GM12878 (cell line): Measurements from ENCODE around the gene TMEM11. TPM values are rescaled to one million over a fixed set of nuclear protein-coding genes. Genes with fewer than 3 reads are reported as not detected.

ENCODE experiments used
- ATAC-seq: fragments of 200-7000 bp; cut with Tn5 transposase; 3 replicates; pipeline ENCODE4 v1.9.1; 2020; ENCODE audit warnings: mild to moderate bottlenecking, moderate library complexity
- BruUV-seq: library from RNA; stranded (reverse); fragments of 400-500 nt; replicated peaks from 2 replicates; lab custom pipeline; 2021; lab: Mats Ljungman, UMichigan
- CTCF ChIA-PET: fragments of 300-600 bp; sonication (Branson Sonifier 250); formaldehyde crosslinking; extraction: SDS; loops from one replicate; lab custom pipeline; 2021; ENCODE audit warnings: inconsistent platforms; lab: Yijun Ruan, JAX
- POLR2A ChIA-PET: fragments of 350-600 bp; formaldehyde crosslinking; extraction: SDS; loops from one replicate; lab custom pipeline; 2021; ENCODE audit warnings: inconsistent platforms; lab: Charles Lee
- RAD21 ChIA-PET: fragments of 300-600 bp; sonication (Branson Sonifier 250); formaldehyde crosslinking; loops from one replicate; lab custom pipeline; 2023; ENCODE audit warnings: antibody characterized with exemption; ENCODE audit not compliant: unreplicated experiment; lab: Charles Lee
- SMC1A ChIA-PET: fragments of 300-600 bp; sonication (Branson Sonifier 250); formaldehyde crosslinking; loops from one replicate; lab custom pipeline; 2023; ENCODE audit not compliant: unreplicated experiment, uncharacterized antibody; lab: Charles Lee
- DNase-seq: peaks from one replicate; pipeline ENCODE4 v3.0.0-alpha.2; 2011; ENCODE audit warnings: low read depth, low spot score
- FAIRE-seq: peaks from 3 replicates; lab custom pipeline; 2011; peaks lifted over from hg19 to GRCh38; lab: Jason Lieb, UNC
- H2AFZ ChIP-seq: 2 replicates; pipeline ENCODE4 v1.6.0; 2011; ENCODE audit warnings: low read depth, low read length, control low read depth; ENCODE audit not compliant: control insufficient read depth
- H3K27ac ChIP-seq: 2 replicates; pipeline ENCODE4 v1.5.1; 2011; ENCODE audit warnings: control low read depth; ENCODE audit not compliant: control insufficient read depth, insufficient read depth
- H3K27me3 ChIP-seq, 2 experiments: replicated peaks in 1 of 2; 2 replicates each; pipeline versions ENCODE4 v1.6.0 to v1.6.1; 2011; ENCODE audit warnings: low read length in 1 of 2; ENCODE audit not compliant: control insufficient read depth in 2 of 2, insufficient read depth in 2 of 2
- H3K36me3 ChIP-seq, 2 experiments: 2 replicates each; pipeline ENCODE4 v1.5.1; 2011; ENCODE audit warnings: low read length in 1 of 2; ENCODE audit not compliant: control insufficient read depth in 2 of 2, insufficient read depth in 2 of 2
- H3K4me1 ChIP-seq: 2 replicates; pipeline ENCODE4 v1.6.1; 2011; ENCODE audit warnings: mild to moderate bottlenecking, low read length, moderate library complexity, mixed read lengths; ENCODE audit not compliant: control insufficient read depth, insufficient read depth
- H3K4me2 ChIP-seq: 2 replicates; pipeline ENCODE4 v1.6.0; 2011; ENCODE audit warnings: control low read depth; ENCODE audit not compliant: control insufficient read depth, insufficient read depth
- H3K4me3 ChIP-seq: fragments of 200-600 bp; sonication (generic); 2 replicates; pipeline ENCODE4 v1.5.1; 2016
- H3K79me2 ChIP-seq: 2 replicates; pipeline ENCODE4 v1.6.0; 2011; ENCODE audit warnings: low read length; ENCODE audit not compliant: control insufficient read depth, insufficient read depth
- H3K9ac ChIP-seq: 2 replicates; pipeline ENCODE4 v1.8.0; 2011; ENCODE audit warnings: low read length, control low read depth, mixed read lengths; ENCODE audit not compliant: control insufficient read depth, insufficient read depth
- H3K9me3 ChIP-seq: replicated peaks from 3 replicates; pipeline ENCODE4 v1.5.1; 2011; ENCODE audit warnings: mild to moderate bottlenecking, low read length; ENCODE audit not compliant: control insufficient read depth, insufficient read depth
- H4K20me1 ChIP-seq: 2 replicates; pipeline ENCODE4 v1.6.0; 2011; ENCODE audit not compliant: control insufficient read depth, insufficient read depth
- BACH1 ChIP-seq: fragments of 450-650 bp; IDR thresholded peaks from 2 replicates; pipeline ENCODE4 v1.6.1; 2017; ENCODE audit warnings: mild to moderate bottlenecking, borderline replicate concordance
- DPF2 ChIP-seq: fragments of 450-650 bp; IDR thresholded peaks from 2 replicates; pipeline ENCODE4 v1.6.1; 2017; ENCODE audit warnings: mild to moderate bottlenecking
- EED ChIP-seq: sonication (generic); IDR thresholded peaks from 2 replicates; pipeline ENCODE4 v1.6.1; 2016; ENCODE audit warnings: antibody characterized with exemption, low read depth
- KAT2A ChIP-seq: conservative IDR thresholded peaks from 2 replicates; pipeline ENCODE4 v1.6.1; 2011; ENCODE audit warnings: low read depth, low read length; ENCODE audit not compliant: control insufficient read depth
- MTA2 ChIP-seq: fragments of 450-650 bp; IDR thresholded peaks from 2 replicates; pipeline ENCODE4 v1.6.1; 2016; ENCODE audit warnings: low read depth, mild to moderate bottlenecking, moderate library complexity
- MXI1 ChIP-seq: fragments of 150-350 bp; IDR thresholded peaks from 2 replicates; pipeline ENCODE4 v1.6.1; 2011; ENCODE audit warnings: low read depth, mild to moderate bottlenecking, inconsistent platforms, low read length, improper control_type of control experiment
- NFIC ChIP-seq: IDR thresholded peaks from 2 replicates; pipeline ENCODE4 v1.6.1; 2012; ENCODE audit warnings: low read depth, mild to moderate bottlenecking, inconsistent platforms, low read length, moderate library complexity
- RCOR1 ChIP-seq: conservative IDR thresholded peaks from 2 replicates; pipeline ENCODE4 v1.6.1; 2012; ENCODE audit warnings: low read depth, low read length, improper control_type of control experiment
- TCF3 ChIP-seq: IDR thresholded peaks from 2 replicates; pipeline ENCODE4 v1.6.1; 2012; ENCODE audit warnings: low read depth, mild to moderate bottlenecking, low read length, borderline replicate concordance; ENCODE audit not compliant: insufficient read depth
- TCF7 ChIP-seq: IDR thresholded peaks from 2 replicates; pipeline ENCODE4 v1.6.1; 2014; ENCODE audit warnings: antibody characterized with exemption, borderline replicate concordance
- ZNF217 ChIP-seq: fragments of 450-650 bp; IDR thresholded peaks from 2 replicates; pipeline ENCODE4 v1.6.1; 2017; ENCODE audit warnings: antibody characterized with exemption, mild to moderate bottlenecking
- WGBS: methylation state at CpG from one replicate; pipeline ENCODE4 v1.1.6; 2016; ENCODE audit warnings: low lambda C conversion rate; ENCODE audit not compliant: insufficient replicate concordance, insufficient coverage; ENCODE audit errors: missing lambda C conversion rate; 5-methylcytosine and 5-hydroxymethylcytosine counted together
- in situ Hi-C: fragments of 300-500 bp; cut with MboI; formaldehyde crosslinking; loops from 9 replicates; pipeline ENCODE4 v1.14.3; 2018; ENCODE audit warnings: mixed read lengths
- intact Hi-C: fragments of 100-400 bp; cut with micrococcal nuclease; formaldehyde crosslinking; loops from one replicate; pipeline ENCODE4 v1.14.2; 2022; ENCODE audit not compliant: unreplicated experiment
- polyA plus RNA-seq, 11 experiments: library from polyadenylated mRNA; depleted of rRNA in 4 of 11; unstranded in 6 of 11; stranded (reverse) in 5 of 11; fragments of >200 nt; fragmentation: Nextera tagmentation in 4 of 11; fragmentation: Illumina TruSeq in 1 of 11; extraction: Ambion mirVana in 4 of 11; extraction: Trizol in 1 of 11; gene quantifications; 1 replicate in 1 of 11; 2 replicates in 10 of 11; pipeline versions ENCODE4 v1.2.1 to v1.2.3, GENCODE V29; 2011 to 2016; ENCODE audit warnings: inconsistent platforms in 2 of 11, missing spikeins in 2 of 11, low read depth in 1 of 11
- total RNA-seq, 4 experiments: library from RNA; depleted of rRNA in 3 of 4; stranded (reverse); fragments of >200 nt in 3 of 4; fragmentation: Illumina TruSeq in 1 of 4; extraction: Trizol in 1 of 4; gene quantifications; 2 replicates each; pipeline versions ENCODE4 v1.2.1 to v1.2.3, GENCODE V29; 2013 to 2021
- TF ChIP-seq, protein P1 (sequence below): fragments of 450-650 bp; IDR thresholded peaks from 2 replicates; pipeline ENCODE4 v1.6.1; 2018; ENCODE audit warnings: borderline replicate concordance, mild to moderate bottlenecking; ENCODE audit not compliant: partially characterized antibody
- TF ChIP-seq, protein P2 (sequence below): fragments of 450-650 bp; IDR thresholded peaks from 2 replicates; pipeline ENCODE4 v1.6.1; 2016; ENCODE audit warnings: mild to moderate bottlenecking
- TF ChIP-seq, protein P3 (sequence below): IDR thresholded peaks from 2 replicates; pipeline ENCODE4 v1.6.1; 2012; ENCODE audit warnings: low read depth, low read length, improper control_type of control experiment

The TMEM11 gene
- total and polyA plus RNA-seq, 10 of the 15 experiments (the other 5 are each of a cell fraction or from before 2014, with no cell fraction given) = 14.4 to 63.4 (median 27.2) TPM

DNA sequence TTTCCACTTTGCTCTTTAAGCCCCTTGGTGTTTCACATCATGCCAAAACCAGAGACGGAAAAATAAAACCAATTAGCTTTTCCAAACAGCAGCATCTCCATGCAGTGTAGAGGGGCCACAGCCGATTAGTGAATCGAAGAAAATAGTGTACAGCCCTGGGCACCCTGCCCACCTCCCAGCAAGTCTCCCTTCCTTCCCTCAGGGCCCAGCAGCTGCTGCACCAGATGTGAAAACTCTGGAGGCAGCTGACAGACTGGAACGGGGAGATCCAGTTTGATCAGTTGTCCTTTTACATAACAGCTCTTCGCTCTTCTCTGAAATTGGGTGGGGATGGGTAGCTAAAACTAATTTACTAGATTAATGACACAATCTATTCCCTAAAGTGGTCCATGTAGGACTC, 19.3 kb downstream of the TMEM11 start:
- Histone ChIP-seq H4K20me1 (no peaks in the 10 kb centered on the region), H3K4me1 (peaks cover 2% of the 10 kb centered on the region; the same call in 1 of the 2 replicates)
- SMC1A ChIA-PET = interaction anchor here (1.9 kb wide), 1 partner anchor 18 kb away, joined by 5 read pairs; no protein-coding TSS in a partner anchor
- intact Hi-C loops = no loop called here
- TF ChIP-seq ZNF217 = no peak
- TF ChIP-seq RCOR1 = no peak
- TF ChIP-seq BACH1 = no peak
- no peak for TF ChIP-seq NFIC
- no peak for TF ChIP-seq EED
- no peak for TF ChIP-seq MTA2
- no peak for TF ChIP-seq MXI1
- TF ChIP-seq, all 136 proteins: peak for 0
- 97% methylated on average over 5 of the region's 5 CpGs for WGBS
- Histone ChIP-seq H3K4me2 (no peak overlapping the region), H3K36me3 (peaks cover 19 to 23% of the 10 kb centered on the region in 2 experiments), H3K4me3 (no peak overlapping the region), H3K27me3 (no peaks in the 10 kb centered on the region), H3K27ac (no peak overlapping the region), H2AFZ (no peak overlapping the region), H3K79me2 (peaks cover 5% of the 10 kb centered on the region), H3K9me3 (no peaks in the 10 kb centered on the region), H3K9ac (no peak overlapping the region)
- no peak for ATAC-seq
- RAD21 ChIA-PET = no interaction called here
- no peak for FAIRE-seq
- POLR2A ChIA-PET = no interaction called here
- in situ Hi-C loops = loop anchor here (5.0 kb wide), 1 partner anchor 53 kb away; no protein-coding TSS in a partner anchor
- no TSS peak for BruUV-seq
- CTCF ChIA-PET = no interaction called here
- no peak for DNase-seq

DNA sequence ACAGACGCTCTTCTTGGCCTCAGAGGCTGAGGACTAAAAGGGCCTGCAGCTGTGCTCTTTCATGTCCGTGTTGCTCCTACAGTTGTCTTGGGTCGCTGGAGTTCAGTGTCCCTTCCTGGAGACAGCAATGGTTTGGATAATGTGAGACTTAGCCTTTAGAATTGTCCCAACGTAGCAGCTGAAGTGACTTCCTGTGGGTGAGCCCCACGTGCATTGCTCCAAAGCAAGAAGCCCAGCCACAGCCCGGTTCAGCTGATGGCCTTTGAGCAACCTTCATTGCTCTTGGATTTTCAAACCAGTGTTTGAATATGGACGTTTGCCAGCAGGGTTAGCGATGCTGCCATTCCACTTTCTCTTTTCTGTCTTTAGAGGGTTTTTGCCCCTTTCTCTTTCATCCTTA, 19.7 kb downstream of the TMEM11 start:
- no peaks in the 10 kb centered on the region for H3K9me3 ChIP-seq
- no peaks in the 10 kb centered on the region for H3K27me3 ChIP-seq
- POLR2A ChIA-PET = no interaction called here
- H3K4me3 ChIP-seq = no peak overlapping the region
- H4K20me1 ChIP-seq = no peaks in the 10 kb centered on the region
- no peaks in the 10 kb centered on the region for H3K79me2 ChIP-seq
- in situ Hi-C loops (no loop called here), intact Hi-C loops (no loop called here)
- no peak overlapping the region for H3K9ac ChIP-seq
- FAIRE-seq (no peak), ATAC-seq (no peak), DNase-seq (no peak)
- no peak overlapping the region for H3K27ac ChIP-seq
- H3K36me3 ChIP-seq = peaks cover 21 to 23% of the 10 kb centered on the region in 2 experiments
- WGBS = 78% methylated on average over 8 of the region's 8 CpGs
- CTCF ChIA-PET = no interaction called here
- RAD21 ChIA-PET = no interaction called here
- H3K4me2 ChIP-seq = no peak overlapping the region
- H3K4me1 ChIP-seq = no peaks in the 10 kb centered on the region
- SMC1A ChIA-PET = interaction anchor here (1.9 kb wide), 1 partner anchor 18 kb away, joined by 5 read pairs; no protein-coding TSS in a partner anchor
- H2AFZ ChIP-seq = no peak overlapping the region
- no TSS peak for BruUV-seq
- TF ChIP-seq, protein P1, sequence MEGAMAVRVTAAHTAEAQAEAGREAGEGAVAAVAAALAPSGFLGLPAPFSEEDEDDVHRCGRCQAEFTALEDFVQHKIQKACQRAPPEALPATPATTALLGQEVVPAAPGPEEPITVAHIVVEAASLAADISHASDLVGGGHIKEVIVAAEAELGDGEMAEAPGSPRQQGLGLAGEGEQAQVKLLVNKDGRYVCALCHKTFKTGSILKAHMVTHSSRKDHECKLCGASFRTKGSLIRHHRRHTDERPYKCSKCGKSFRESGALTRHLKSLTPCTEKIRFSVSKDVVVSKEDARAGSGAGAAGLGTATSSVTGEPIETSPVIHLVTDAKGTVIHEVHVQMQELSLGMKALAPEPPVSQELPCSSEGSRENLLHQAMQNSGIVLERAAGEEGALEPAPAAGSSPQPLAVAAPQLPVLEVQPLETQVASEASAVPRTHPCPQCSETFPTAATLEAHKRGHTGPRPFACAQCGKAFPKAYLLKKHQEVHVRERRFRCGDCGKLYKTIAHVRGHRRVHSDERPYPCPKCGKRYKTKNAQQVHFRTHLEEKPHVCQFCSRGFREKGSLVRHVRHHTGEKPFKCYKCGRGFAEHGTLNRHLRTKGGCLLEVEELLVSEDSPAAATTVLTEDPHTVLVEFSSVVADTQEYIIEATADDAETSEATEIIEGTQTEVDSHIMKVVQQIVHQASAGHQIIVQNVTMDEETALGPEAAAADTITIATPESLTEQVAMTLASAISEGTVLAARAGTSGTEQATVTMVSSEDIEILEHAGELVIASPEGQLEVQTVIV = no peak
- TF ChIP-seq TCF7 (no peak), KAT2A (no peak), DPF2 (no peak), TCF3 (no peak)
- TF ChIP-seq, protein P2, sequence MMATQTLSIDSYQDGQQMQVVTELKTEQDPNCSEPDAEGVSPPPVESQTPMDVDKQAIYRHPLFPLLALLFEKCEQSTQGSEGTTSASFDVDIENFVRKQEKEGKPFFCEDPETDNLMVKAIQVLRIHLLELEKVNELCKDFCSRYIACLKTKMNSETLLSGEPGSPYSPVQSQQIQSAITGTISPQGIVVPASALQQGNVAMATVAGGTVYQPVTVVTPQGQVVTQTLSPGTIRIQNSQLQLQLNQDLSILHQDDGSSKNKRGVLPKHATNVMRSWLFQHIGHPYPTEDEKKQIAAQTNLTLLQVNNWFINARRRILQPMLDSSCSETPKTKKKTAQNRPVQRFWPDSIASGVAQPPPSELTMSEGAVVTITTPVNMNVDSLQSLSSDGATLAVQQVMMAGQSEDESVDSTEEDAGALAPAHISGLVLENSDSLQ = no peak
- TF ChIP-seq, protein P3, sequence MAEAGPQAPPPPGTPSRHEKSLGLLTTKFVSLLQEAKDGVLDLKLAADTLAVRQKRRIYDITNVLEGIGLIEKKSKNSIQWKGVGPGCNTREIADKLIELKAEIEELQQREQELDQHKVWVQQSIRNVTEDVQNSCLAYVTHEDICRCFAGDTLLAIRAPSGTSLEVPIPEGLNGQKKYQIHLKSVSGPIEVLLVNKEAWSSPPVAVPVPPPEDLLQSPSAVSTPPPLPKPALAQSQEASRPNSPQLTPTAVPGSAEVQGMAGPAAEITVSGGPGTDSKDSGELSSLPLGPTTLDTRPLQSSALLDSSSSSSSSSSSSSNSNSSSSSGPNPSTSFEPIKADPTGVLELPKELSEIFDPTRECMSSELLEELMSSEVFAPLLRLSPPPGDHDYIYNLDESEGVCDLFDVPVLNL = no peak
